ENCODE measurements around the gene CPEB4. TPM values are rescaled to one million over a fixed set of nuclear protein-coding genes. Genes with fewer than 3 reads are reported as not detected.

CPEB4 gene
- total RNA-seq, 4 donors from 2014 or later: 7.2 to 24.1 (median 18.9) TPM

DNA sequence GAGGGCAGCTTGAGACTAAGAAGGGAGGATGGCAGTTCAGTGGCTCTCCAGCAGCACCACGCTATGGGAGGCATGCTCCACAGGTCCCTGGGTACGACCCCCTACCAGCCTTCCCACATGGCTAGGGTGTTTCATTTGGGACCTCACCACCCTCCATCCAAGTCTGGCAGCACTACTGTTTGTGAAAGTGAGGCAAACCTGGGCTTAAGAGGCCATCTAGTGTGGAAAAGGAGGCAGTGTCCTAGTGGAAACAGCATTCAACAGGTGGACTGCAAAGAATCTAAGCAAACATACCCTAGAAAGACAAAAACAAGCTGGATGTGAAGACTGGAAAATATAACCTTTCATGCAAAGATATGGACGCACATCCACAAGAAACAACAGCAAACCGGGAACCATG, 96.1 kb downstream of the CPEB4 start:
- TF ChIP-seq, protein P1, sequence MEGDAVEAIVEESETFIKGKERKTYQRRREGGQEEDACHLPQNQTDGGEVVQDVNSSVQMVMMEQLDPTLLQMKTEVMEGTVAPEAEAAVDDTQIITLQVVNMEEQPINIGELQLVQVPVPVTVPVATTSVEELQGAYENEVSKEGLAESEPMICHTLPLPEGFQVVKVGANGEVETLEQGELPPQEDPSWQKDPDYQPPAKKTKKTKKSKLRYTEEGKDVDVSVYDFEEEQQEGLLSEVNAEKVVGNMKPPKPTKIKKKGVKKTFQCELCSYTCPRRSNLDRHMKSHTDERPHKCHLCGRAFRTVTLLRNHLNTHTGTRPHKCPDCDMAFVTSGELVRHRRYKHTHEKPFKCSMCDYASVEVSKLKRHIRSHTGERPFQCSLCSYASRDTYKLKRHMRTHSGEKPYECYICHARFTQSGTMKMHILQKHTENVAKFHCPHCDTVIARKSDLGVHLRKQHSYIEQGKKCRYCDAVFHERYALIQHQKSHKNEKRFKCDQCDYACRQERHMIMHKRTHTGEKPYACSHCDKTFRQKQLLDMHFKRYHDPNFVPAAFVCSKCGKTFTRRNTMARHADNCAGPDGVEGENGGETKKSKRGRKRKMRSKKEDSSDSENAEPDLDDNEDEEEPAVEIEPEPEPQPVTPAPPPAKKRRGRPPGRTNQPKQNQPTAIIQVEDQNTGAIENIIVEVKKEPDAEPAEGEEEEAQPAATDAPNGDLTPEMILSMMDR (IDR thresholded peaks at IDR 0.05): peak in 1 of 4 experiments; percentile 10
- no peak for TF ChIP-seq POLR2A (IDR thresholded peaks at IDR 0.05)
- Histone ChIP-seq H3K4me3 (no peak overlapping the region), H3K36me3 (no peaks in the 10 kb centered on the region), H3K27me3 (no peaks in the 10 kb centered on the region), H3K4me1 (no peaks in the 10 kb centered on the region), H3K27ac (no peak overlapping the region), H3K9me3 (no peaks in the 10 kb centered on the region)
- intact Hi-C loops (cut with DNase I; ENCODE audit: low total_unique reads): no loop called here
- DNase-seq: no peak

DNA sequence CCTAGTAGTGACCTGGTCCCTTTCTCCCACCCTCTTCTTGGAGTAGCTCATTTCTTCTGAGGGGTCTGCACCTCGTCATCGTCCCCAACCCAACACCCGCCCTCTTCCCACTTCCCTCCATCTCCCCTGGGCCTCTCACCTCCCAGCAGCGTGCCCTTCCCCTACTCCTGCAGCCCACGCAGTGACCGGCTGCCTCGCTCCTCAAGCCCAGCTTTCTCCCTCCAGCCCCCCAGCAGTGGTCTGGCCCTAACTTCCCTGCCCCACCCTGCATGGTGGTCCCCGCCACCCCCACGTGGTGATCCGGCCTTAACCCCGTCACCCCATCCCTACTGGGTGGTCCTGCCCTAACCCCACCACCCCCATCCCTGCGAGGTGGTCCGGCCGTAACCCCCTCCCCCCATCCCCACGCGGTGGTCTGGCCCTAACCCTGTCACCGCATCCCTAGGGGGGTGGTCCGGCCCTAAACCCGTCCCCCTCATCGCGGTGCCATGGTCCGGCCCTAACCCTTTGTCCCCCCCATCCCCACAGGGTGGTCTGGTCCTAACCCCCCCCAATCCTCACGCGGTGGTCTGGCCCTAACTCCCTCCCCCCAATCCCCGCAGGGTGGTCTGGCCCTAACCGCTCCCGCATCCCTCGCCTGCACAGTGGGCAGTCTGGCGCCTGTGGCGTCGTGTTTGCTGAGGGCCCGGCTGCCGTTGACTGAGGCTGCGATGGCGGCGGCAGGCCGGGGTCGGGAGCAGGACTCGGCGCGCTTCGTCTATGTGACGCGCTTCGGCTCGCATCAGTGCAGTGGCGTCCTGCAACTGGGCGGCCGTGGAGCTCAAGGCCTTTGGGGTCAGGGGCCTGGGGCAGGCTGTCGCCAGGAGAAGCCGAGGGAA, 100.6 kb downstream of the CPEB4 start, which contains the start of gene C5orf47:
Gene C5orf47 (plus strand): TSS at position 617 of the 878 bp plus-strand sequence. CDS start 94 bp downstream, at position 711.
- TF ChIP-seq, protein P1 (IDR thresholded peaks at IDR 0.05): no peak
- TF ChIP-seq POLR2A (IDR thresholded peaks at IDR 0.05): no peak
- intact Hi-C loops (cut with DNase I; ENCODE audit: low total_unique reads): no loop called here
- H3K27ac ChIP-seq: no peak within 1 kb of the TSS
- no peaks in the 10 kb centered on the region for H3K36me3 ChIP-seq
- no peaks in the 10 kb centered on the region for H3K9me3 ChIP-seq
- no peak for DNase-seq
- no peaks in the 10 kb centered on the region for H3K4me1 ChIP-seq
- H3K27me3 ChIP-seq: no peaks in the 10 kb centered on the region
- H3K4me3 ChIP-seq: no peak within 1 kb of the TSS

DNA sequence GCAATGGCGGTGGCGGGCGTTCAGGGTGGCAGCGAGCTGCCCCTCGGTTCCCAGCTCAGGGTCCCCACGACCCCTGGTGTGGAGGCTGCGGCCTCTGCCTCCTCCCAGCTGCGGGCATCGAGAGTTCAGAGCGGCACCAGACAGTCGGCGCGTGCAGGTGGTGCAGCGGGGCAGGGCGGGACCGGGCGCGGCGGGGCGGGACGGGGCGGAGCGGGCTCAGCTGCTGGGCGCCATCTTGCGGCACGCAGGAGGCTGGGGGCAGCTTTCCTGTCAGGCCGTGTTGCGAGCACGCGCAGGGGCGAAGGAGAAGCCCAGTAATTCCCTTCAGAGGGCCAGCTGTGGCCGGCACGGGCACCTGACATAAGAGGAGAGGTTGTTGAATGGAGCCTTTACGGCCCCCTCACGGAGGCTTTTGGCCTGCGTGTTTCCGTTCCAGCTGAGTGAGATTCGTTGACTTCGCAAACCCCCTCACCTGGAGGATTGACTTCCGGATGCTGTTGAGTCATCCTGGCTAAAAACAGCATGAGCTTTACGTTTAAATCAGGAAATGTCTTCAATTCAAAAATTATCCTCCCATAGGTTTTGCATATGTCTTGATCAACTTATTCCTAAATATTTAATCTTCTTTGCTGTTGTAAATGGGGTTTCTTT, 101.4 kb downstream of the CPEB4 start:
- Histone ChIP-seq H3K27me3 (no peaks in the 10 kb centered on the region), H3K9me3 (no peaks in the 10 kb centered on the region), H3K4me1 (no peaks in the 10 kb centered on the region), H3K4me3 (no peak overlapping the region), H3K27ac (no peak overlapping the region), H3K36me3 (no peaks in the 10 kb centered on the region)
- TF ChIP-seq, protein P1 (IDR thresholded peaks at IDR 0.05): no peak
- no peak for TF ChIP-seq POLR2A (IDR thresholded peaks at IDR 0.05)
- intact Hi-C loops (cut with DNase I; ENCODE audit: low total_unique reads): no loop called here
- DNase-seq: no peak

DNA sequence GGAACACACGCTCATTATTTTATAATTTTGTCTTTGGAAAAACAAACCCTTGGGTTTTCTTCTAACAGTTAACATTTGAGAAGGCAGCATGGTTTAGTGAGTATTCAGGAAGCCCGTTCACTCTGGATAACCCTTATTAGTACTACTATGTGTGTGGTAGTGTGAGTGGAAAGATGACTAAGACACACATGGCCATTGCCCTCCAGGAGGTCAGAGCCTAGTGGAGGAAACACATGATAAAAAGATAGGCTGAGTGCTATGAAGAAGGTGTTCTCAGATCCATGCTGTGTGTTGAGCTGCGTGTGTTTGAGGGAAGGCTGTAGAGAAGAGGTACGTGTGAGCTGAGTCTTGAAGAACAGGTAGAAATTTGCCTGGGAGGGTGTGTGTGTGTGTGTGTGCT, 109.2 kb downstream of the CPEB4 start:
- H3K27ac ChIP-seq: no peak overlapping the region
- no peak overlapping the region for H3K4me3 ChIP-seq
- no peak for TF ChIP-seq POLR2A (IDR thresholded peaks at IDR 0.05)
- TF ChIP-seq, protein P1 (IDR thresholded peaks at IDR 0.05): no peak
- H3K9me3 ChIP-seq: no peaks in the 10 kb centered on the region
- intact Hi-C loops (cut with DNase I; ENCODE audit: low total_unique reads): no loop called here
- no peaks in the 10 kb centered on the region for H3K4me1 ChIP-seq
- H3K36me3 ChIP-seq: no peaks in the 10 kb centered on the region
- DNase-seq: no peak
- H3K27me3 ChIP-seq: no peaks in the 10 kb centered on the region

DNA sequence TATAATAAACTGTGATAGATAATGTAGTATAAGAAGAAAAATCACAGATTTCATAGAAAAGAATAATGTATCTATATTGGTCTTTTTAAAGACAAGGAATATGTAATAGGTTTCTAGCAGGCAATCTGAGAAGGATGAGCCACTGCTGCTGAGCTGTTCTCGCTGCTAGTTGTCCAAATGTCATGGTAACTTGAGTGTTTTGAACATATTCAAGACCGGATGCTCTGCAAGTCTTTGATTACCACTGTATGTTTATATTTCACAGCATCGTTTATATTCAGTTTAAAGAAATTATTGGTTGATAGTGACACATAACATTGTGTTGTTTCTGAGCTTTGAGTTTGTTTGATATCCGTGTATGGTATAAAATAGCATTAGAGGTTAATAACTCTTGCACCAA, 110.4 kb downstream of the CPEB4 start:
- no peak overlapping the region for H3K27ac ChIP-seq
- no peaks in the 10 kb centered on the region for H3K27me3 ChIP-seq
- H3K36me3 ChIP-seq: no peaks in the 10 kb centered on the region
- TF ChIP-seq POLR2A (IDR thresholded peaks at IDR 0.05): no peak
- no peak overlapping the region for H3K4me3 ChIP-seq
- DNase-seq: no peak
- no peaks in the 10 kb centered on the region for H3K4me1 ChIP-seq
- intact Hi-C loops (cut with DNase I; ENCODE audit: low total_unique reads): no loop called here
- H3K9me3 ChIP-seq: no peaks in the 10 kb centered on the region

All from uterus (tissue), 4 donors.